Mucosa of rectum (tissue), 2 donors: Measurements from ENCODE around the gene THAP4.

Experiments used
- H3K27ac ChIP-seq, 2 donors: one replicate each; pipeline ENCODE4 v1.7.0; 2013; ENCODE audit warnings: inconsistent platforms in 2 of 2, low read depth in 2 of 2, low read length in 2 of 2
- H3K27me3 ChIP-seq, 2 donors: one replicate each; pipeline ENCODE4 v1.7.0; 2013; ENCODE audit warnings: low read length in 2 of 2; ENCODE audit not compliant: control insufficient read depth in 2 of 2, insufficient read depth in 2 of 2
- H3K36me3 ChIP-seq, 2 donors: one replicate each; pipeline ENCODE4 v1.7.0; 2013; ENCODE audit warnings: low read length in 2 of 2; ENCODE audit not compliant: control insufficient read depth in 2 of 2, insufficient read depth in 2 of 2
- H3K4me1 ChIP-seq, 2 donors: one replicate each; pipeline ENCODE4 v1.7.0; 2013; ENCODE audit warnings: low read length in 2 of 2, mild to moderate bottlenecking in 1 of 2; ENCODE audit not compliant: control insufficient read depth in 2 of 2, insufficient read depth in 2 of 2
- H3K4me3 ChIP-seq, 2 donors: one replicate each; pipeline ENCODE4 v1.7.0; 2013; ENCODE audit warnings: low read length in 2 of 2
- H3K9ac ChIP-seq, 2 donors: one replicate each; pipeline ENCODE4 v1.7.0; 2013; ENCODE audit warnings: low read length in 2 of 2, low read depth in 1 of 2, mild to moderate bottlenecking in 1 of 2
- H3K9me3 ChIP-seq, 2 donors: one replicate each; pipeline ENCODE4 v1.7.0; 2013; ENCODE audit warnings: low read length in 2 of 2; ENCODE audit not compliant: control insufficient read depth in 2 of 2
- donor health status: healthy.
- donor health status: Normal muscosa, but diverticular disease.

THAP4 gene

GRCh38 chr2:241540771-241541561, 96.0 kb downstream of the THAP4 start:
- H3K27ac ChIP-seq, result no peak overlapping the region
- H3K4me3 ChIP-seq, result peak overlapping the region; percentile 20 to 48
- no peaks in the 10 kb centered on the region for H3K36me3 ChIP-seq
- H3K9ac ChIP-seq, result no peak overlapping the region
- peaks cover 6% of the 10 kb centered on the region in 2 donors for H3K4me1 ChIP-seq
- no peaks in the 10 kb centered on the region for H3K9me3 ChIP-seq
- peaks cover 13 to 25% of the 10 kb centered on the region in 2 donors for H3K27me3 ChIP-seq

- Histone ChIP-seq H3K9ac (no peak overlapping the region), H3K4me1 (peaks cover 6% of the 10 kb centered on the region in 2 donors), H3K4me3 (peak overlapping the region; percentile 20 to 48), H3K36me3 (no peaks in the 10 kb centered on the region), H3K27me3 (peaks cover 8 to 20% of the 10 kb centered on the region in 2 donors), H3K9me3 (no peaks in the 10 kb centered on the region), H3K27ac (no peak overlapping the region)
These were observed 96.6 kb downstream of the THAP4 start for GRCh38 chr2:241540401-241540770.

GRCh38 chr2:241539616-241540374, 97.2 kb downstream of the THAP4 start:
- Histone ChIP-seq H3K27ac (no peak overlapping the region), H3K27me3 (peaks cover 8 to 14% of the 10 kb centered on the region in 2 donors), H3K4me3 (no peak overlapping the region), H3K9me3 (no peaks in the 10 kb centered on the region), H3K4me1 (peaks cover 6% of the 10 kb centered on the region in 2 donors), H3K36me3 (no peaks in the 10 kb centered on the region), H3K9ac (no peak overlapping the region)

- no peak overlapping the region for H3K27ac ChIP-seq
- H3K4me3 ChIP-seq, result no peak overlapping the region
- no peak overlapping the region for H3K9ac ChIP-seq
- H3K27me3 ChIP-seq, result peaks cover 8 to 14% of the 10 kb centered on the region in 2 donors
- no peaks in the 10 kb centered on the region for H3K36me3 ChIP-seq
- H3K9me3 ChIP-seq, result no peaks in the 10 kb centered on the region
- H3K4me1 ChIP-seq, result peaks cover 6% of the 10 kb centered on the region in 2 donors
These were observed 97.9 kb downstream of the THAP4 start for GRCh38 chr2:241538838-241539615.

GRCh38 chr2:241535871-241536655, 100.9 kb downstream of the THAP4 start:
- Histone ChIP-seq H3K36me3 (no peaks in the 10 kb centered on the region), H3K27me3 (peaks cover 0 to 9% of the 10 kb centered on the region in 2 donors), H3K9me3 (no peaks in the 10 kb centered on the region), H3K9ac (no peak overlapping the region), H3K4me3 (no peak overlapping the region), H3K4me1 (peaks cover 6% of the 10 kb centered on the region in 2 donors), H3K27ac (no peak overlapping the region)

- Histone ChIP-seq H3K4me1 (no peaks in the 10 kb centered on the region), H3K4me3 (no peak overlapping the region), H3K9ac (no peak overlapping the region), H3K9me3 (no peaks in the 10 kb centered on the region), H3K27ac (no peak overlapping the region), H3K27me3 (peaks cover 0 to 3% of the 10 kb centered on the region in 2 donors), H3K36me3 (no peaks in the 10 kb centered on the region)
These were observed 102.1 kb downstream of the THAP4 start for GRCh38 chr2:241534701-241535375.
